Spleen (tissue), 13 donors: ENCODE data around the gene UBQLN1. TPM values are rescaled to one million over a fixed set of nuclear protein-coding genes. Genes with fewer than 3 reads are reported as not detected.

Experiments used
- DNase-seq: peaks from one replicate; pipeline ENCODE4 v3.0.0-alpha.2; 2020
- H3K27ac ChIP-seq, 8 donors: fragments of 200-600 bp; sonication (generic) in 7 of 8; 1 replicate in 4 of 8; 2 replicates in 4 of 8; pipeline versions ENCODE4 v1.5.0 to v1.8.0; 2016 to 2021; ENCODE audit warnings: inconsistent platforms in 4 of 8, mild to moderate bottlenecking in 4 of 8, moderate library complexity in 1 of 8
- H3K27me3 ChIP-seq, 7 donors: fragments of 200-600 bp; sonication (generic) in 6 of 7; replicated peaks in 1 of 7; 1 replicate in 4 of 7; 2 replicates in 3 of 7; pipeline versions ENCODE4 v1.5.0 to v1.8.0; 2016 to 2021; ENCODE audit warnings: inconsistent platforms in 3 of 7, mild to moderate bottlenecking in 1 of 7
- H3K36me3 ChIP-seq, 6 donors: fragments of 200-600 bp; sonication (generic) in 5 of 6; 1 replicate in 4 of 6; 2 replicates in 2 of 6; pipeline versions ENCODE4 v1.5.0 to v1.8.0; 2016 to 2021; ENCODE audit warnings: inconsistent platforms in 2 of 6
- H3K4me1 ChIP-seq, 6 donors: fragments of 200-600 bp; sonication (generic) in 5 of 6; 1 replicate in 3 of 6; 2 replicates in 3 of 6; pipeline versions ENCODE4 v1.5.0 to v1.8.0; 2016 to 2021; ENCODE audit warnings: inconsistent platforms in 3 of 6
- H3K4me3 ChIP-seq, 8 donors: fragments of 200-600 bp; sonication (generic) in 7 of 8; 1 replicate in 4 of 8; 2 replicates in 4 of 8; pipeline versions ENCODE4 v1.5.0 to v1.8.0; 2016 to 2021; ENCODE audit warnings: inconsistent platforms in 4 of 8, mild to moderate bottlenecking in 4 of 8, moderate library complexity in 2 of 8
- H3K9me3 ChIP-seq, 8 donors: fragments of 200-600 bp; sonication (generic) in 7 of 8; 1 replicate in 4 of 8; 2 replicates in 4 of 8; pipeline versions ENCODE4 v1.5.0 to v1.8.0; 2016 to 2021; ENCODE audit warnings: inconsistent platforms in 4 of 8
- CTCF ChIP-seq, 11 experiments: fragments of 200-600 bp in 7 of 11; fragments of 450-650 bp in 4 of 11; sonication (generic) in 4 of 11; IDR thresholded peaks in 8 of 11; conservative IDR thresholded peaks in 3 of 11; 1 replicate in 7 of 11; 2 replicates in 4 of 11; pipeline versions ENCODE4 v1.4.0 to v1.8.0; 2016 to 2021; ENCODE audit warnings: antibody characterized with exemption in 11 of 11, inconsistent platforms in 4 of 11, mild to moderate bottlenecking in 1 of 11
- POLR2A ChIP-seq, 3 donors: fragments of 450-650 bp; IDR thresholded peaks; one replicate each; pipeline ENCODE4 v1.5.1; 2017; ENCODE audit warnings: antibody characterized with exemption in 3 of 3, mild to moderate bottlenecking in 1 of 3
- POLR2AphosphoS5 ChIP-seq, 3 donors: sonication (generic); formaldehyde crosslinking; IDR thresholded peaks; one replicate each; pipeline ENCODE4 v1.5.1; 2017; ENCODE audit warnings: antibody characterized with exemption in 3 of 3
- WGBS, 5 donors: extraction: QIAGEN DNeasy Blood & Tissue Kit in 3 of 5; methylation state at CpG; one replicate each; pipeline versions ENCODE4 v1.1.5 to v1.1.7; 2013 to 2018; 5-methylcytosine and 5-hydroxymethylcytosine counted together
- intact Hi-C: fragments of 100-400 bp; cut with DNase I; formaldehyde crosslinking; loops from one replicate; pipeline ENCODE4 v1.15.0; 2023; ENCODE audit warnings: low total_unique reads
- long read RNA-seq, 2 donors: transcript quantifications; one replicate each; lab custom pipeline, GENCODE V29; 2026
- polyA plus RNA-seq, 3 donors: library from polyadenylated mRNA; stranded (reverse); fragments of 200-250 nt; gene quantifications; one replicate each; pipeline ENCODE4 v1.2.1, GENCODE V29; 2013
- total RNA-seq, 7 donors: library from RNA; depleted of rRNA in 3 of 7; stranded (reverse); fragments of >200 nt in 3 of 7; fragmentation: NEBNext Ultra II Directional in 4 of 7; extraction: Animal tissue kit (Norgen Biotek cat#: 25700) in 4 of 7; gene quantifications; one replicate each; pipeline versions ENCODE4 v1.1.0 to v1.2.1, GENCODE V29; 2016 to 2021
- donor health status: healthy with polysubstance abuse.
- donor health status: DM: no; HTN: no; CAD: no; lungs with moderate emphysema.
- donor health status: DM: no; HTN: no; CAD: no.
- donor health status: Bipolar disorder and iron deficiency.
- donor health status: healthy.
- donor health status: DM: no; HTN: no; CAD: no.
- donor health status: DM: yes; HTN: yes; CAD: no.

Gene UBQLN1
- total RNA-seq, result 10 to 100 TPM; 79.3 to 93.4 (median 84.7) TPM
- 10 to 100 TPM; 19.9 to 33.0 (median 24.6) TPM for polyA plus RNA-seq
- long read RNA-seq, donor 1, full-length matches to known transcripts, result 19 of 40 reads
- long read RNA-seq, donor 1, partial matches to known transcripts, result 21 of 40 reads
- long read RNA-seq, donor 1, other reads (novel, unspliced or antisense), result 0 of 40 reads
- long read RNA-seq, donor 2, full-length matches to known transcripts, result 11 of 17 reads
- long read RNA-seq, donor 2, partial matches to known transcripts, result 6 of 17 reads
- long read RNA-seq, donor 2, other reads (novel, unspliced or antisense), result 0 of 17 reads

- intact Hi-C loops, result no loop called here
- Histone ChIP-seq H3K27me3 (no peaks in the 10 kb centered on the region), H3K4me1 (peaks cover 17 to 50% (median 42%) of the 10 kb centered on the region in 6 donors), H3K36me3 (no peaks in the 10 kb centered on the region), H3K4me3 (peak within 1 kb of the TSS; percentile 61 to 82 (median 76)), H3K9me3 (no peaks in the 10 kb centered on the region), H3K27ac (peak within 1 kb of the TSS; percentile 89 to 100 (median 99))
- 0 to 1% (median 0%) methylated on average over 34 to 67 of the region's 67 CpGs for WGBS, 5 donors
- peak; percentile 98 for DNase-seq
- TF ChIP-seq POLR2AphosphoS5 (IDR thresholded peaks at IDR 0.05) (peak; percentile 97 to 99 (median 99)), POLR2A (IDR thresholded peaks at IDR 0.05) (peak in 2 of 3 donors; percentile 85 to 96), CTCF (IDR thresholded peaks at IDR 0.05 in 8 of 11, conservative IDR thresholded peaks at IDR 0.05 in 3 of 11) (peak in 7 of 11 experiments; percentile 19 to 51 (median 34))
These were observed at the start of gene UBQLN1 for GRCh38 chr9:83707768-83708514. TSS of gene UBQLN1 (minus strand) at chr9:83707958. CDS start at chr9:83707679, 279 bp downstream.

- Histone ChIP-seq H3K4me3 (no peak overlapping the region), H3K27me3 (no peaks in the 10 kb centered on the region), H3K4me1 (no peaks in the 10 kb centered on the region), H3K36me3 (peaks cover 0 to 34% (median 0%) of the 10 kb centered on the region in 6 donors), H3K9me3 (no peaks in the 10 kb centered on the region), H3K27ac (no peak overlapping the region)
- no peak for TF ChIP-seq POLR2AphosphoS5 (IDR thresholded peaks at IDR 0.05)
- TF ChIP-seq CTCF (IDR thresholded peaks at IDR 0.05 in 8 of 11, conservative IDR thresholded peaks at IDR 0.05 in 3 of 11), result no peak
- TF ChIP-seq POLR2A (IDR thresholded peaks at IDR 0.05), result no peak
- intact Hi-C loops, result no loop called here
- no peak for DNase-seq
These were observed 46.7 kb upstream of the UBQLN1 start for GRCh38 chr9:83754383-83754977.

GRCh38 chr9:83749706-83750105 is 41.9 kb upstream of the UBQLN1 start:
- intact Hi-C loops, result no loop called here
- Histone ChIP-seq H3K27me3 (no peaks in the 10 kb centered on the region), H3K4me3 (no peak overlapping the region), H3K9me3 (no peaks in the 10 kb centered on the region), H3K27ac (no peak overlapping the region), H3K4me1 (no peaks in the 10 kb centered on the region), H3K36me3 (peaks cover 0 to 39% (median 0%) of the 10 kb centered on the region in 6 donors)
- no peak for DNase-seq
- TF ChIP-seq CTCF (IDR thresholded peaks at IDR 0.05 in 8 of 11, conservative IDR thresholded peaks at IDR 0.05 in 3 of 11) (no peak), POLR2AphosphoS5 (IDR thresholded peaks at IDR 0.05) (no peak), POLR2A (IDR thresholded peaks at IDR 0.05) (no peak)
- 61 to 85% (median 74%) methylated on average over 3 of the region's 3 CpGs for WGBS, 5 donors

- H3K9me3 ChIP-seq, result no peaks in the 10 kb centered on the region
- no peak overlapping the region for H3K27ac ChIP-seq
- DNase-seq, result no peak
- TF ChIP-seq POLR2AphosphoS5 (IDR thresholded peaks at IDR 0.05) (no peak), CTCF (IDR thresholded peaks at IDR 0.05 in 8 of 11, conservative IDR thresholded peaks at IDR 0.05 in 3 of 11) (no peak), POLR2A (IDR thresholded peaks at IDR 0.05) (no peak)
- H3K4me1 ChIP-seq, result no peaks in the 10 kb centered on the region
- 94 to 98% (median 96%) methylated on average over 1 of the region's 1 CpG for WGBS, 5 donors
- no peak overlapping the region for H3K4me3 ChIP-seq
- peaks cover 0 to 39% (median 1%) of the 10 kb centered on the region in 6 donors for H3K36me3 ChIP-seq
- no peaks in the 10 kb centered on the region for H3K27me3 ChIP-seq
- intact Hi-C loops, result no loop called here
These were observed 36.4 kb upstream of the UBQLN1 start for GRCh38 chr9:83744206-83744605.
